HG03025 (cell line): ENCODE results near the gene HNRNPC.
"Not testable (repeated sequence)": the region's sequence is repeated elsewhere in the genome, so short reads cannot be mapped to it uniquely, and the experiment has no call there.

Experiments used
- ATAC-seq: cut with Tn5 transposase; IDR thresholded peaks from one replicate; pipeline ENCODE4 v1.9.1; 2021; ENCODE audit warnings: mild to moderate bottlenecking, moderate library complexity; ENCODE audit not compliant: unreplicated experiment, low FRiP score

The HNRNPC gene

DNA sequence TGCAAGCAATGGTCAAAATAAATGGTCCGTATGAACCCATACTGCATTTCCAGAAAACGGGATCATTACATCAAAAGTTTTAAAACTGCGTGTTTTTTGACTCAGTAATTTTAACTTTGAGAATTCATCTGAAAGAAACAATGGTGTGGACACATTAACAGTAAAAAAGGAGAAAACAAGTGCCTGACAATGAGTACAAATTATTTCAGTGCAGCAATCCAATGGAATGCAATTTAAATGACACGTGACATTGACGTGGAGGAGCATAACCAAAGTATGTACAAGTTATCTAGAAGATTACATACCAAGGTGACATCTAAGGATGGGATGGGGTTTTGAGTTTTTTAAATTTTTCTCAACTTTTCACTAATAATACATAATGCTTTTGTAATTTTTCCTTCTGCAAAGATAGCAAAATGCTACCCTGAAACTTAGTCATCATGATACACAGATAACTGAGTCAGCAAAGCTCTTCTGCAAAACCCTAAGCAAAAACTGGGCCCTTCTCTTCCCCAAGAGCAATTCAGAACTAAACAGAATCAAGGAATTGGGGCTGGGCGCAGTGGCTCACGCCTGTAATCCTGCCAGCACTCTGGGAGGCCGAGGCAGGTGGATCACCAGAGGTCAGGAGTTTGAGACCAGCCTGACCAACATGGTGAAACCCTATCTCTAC is 20.4 kb downstream of the HNRNPC start:
- ATAC-seq, result no peak

DNA sequence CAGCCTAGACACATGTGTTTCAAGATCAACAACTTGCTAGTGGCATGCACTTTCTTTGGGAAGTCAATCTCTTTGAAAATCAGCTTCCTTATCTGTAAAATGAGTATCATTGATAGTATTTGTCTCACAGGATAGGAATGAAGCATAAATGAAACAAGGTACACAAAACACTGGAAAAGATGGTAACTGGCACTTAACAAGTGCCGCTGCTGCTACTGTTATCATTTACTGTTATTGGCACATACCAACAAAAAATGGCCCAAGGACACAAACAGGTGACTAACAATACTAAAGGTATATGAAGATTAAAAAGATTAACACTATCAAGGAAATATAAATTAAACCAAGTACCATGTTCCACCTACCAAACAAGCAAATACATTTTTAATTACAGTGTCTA is 20.9 kb downstream of the HNRNPC start:
- no peak for ATAC-seq

DNA sequence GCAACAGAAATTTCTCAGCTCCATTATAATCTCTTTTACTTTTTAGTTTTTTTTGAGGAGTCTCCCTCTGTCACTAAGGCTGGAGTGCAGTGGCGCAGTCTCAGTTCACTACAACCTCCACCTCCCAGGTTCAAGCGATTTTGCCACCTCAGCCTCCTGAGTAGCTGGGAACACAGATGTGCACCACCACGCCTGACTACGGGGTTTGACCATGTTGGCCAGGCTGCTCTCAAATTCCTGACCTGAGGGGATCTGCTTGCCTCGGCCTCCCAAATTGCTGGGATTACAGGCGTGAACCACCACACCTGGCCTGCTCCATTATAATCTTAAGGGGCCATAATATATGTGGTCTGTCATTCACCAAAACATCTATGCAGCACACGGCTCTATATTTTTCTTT is 23.4 kb downstream of the HNRNPC start:
- no peak for ATAC-seq

DNA sequence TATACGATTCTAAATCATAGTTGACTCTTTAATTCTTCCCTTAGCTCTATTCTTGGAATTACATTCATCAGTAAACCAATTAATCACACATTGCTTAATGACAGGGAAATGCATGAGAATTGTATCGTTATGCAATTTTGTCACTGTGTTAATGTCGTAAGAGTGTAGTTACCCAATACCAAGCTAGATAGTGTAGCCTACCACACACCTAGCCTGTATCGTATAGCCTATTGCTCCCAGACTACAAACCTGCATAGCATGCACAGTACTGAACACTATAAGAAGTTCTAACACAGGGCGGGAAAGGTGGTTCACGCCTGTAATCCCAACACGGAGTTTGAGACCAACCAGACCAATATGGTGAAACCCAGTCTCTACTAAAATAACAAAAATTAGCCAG is 24.7 kb downstream of the HNRNPC start:
- ATAC-seq, result no peak

DNA sequence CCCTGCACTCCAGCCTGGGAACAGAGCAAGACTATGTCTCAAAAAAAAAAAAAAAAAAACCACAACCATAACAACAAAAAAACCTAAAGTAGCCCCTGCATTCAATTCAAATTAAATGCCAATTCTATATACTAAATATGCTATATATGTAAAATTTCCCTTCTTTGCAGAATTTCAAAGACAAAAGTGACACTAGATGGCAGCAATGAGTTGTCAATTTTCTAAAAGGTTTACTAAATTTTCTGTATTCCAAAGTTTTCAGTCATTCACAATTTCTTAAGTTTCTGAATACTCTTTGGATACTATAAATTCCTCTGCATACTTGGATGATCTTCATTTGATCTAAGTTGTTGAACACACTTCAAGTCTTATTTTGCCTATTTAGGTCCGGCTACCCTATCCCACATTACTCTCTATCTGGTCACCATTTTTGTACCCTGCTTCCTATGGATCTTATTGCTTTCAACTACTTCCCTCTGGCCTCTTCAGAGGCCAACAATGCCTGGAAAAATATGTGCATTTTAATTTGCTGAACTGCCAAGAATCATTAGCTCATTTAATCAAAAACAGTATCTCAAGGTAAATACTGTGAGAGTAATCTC is 27.9 kb downstream of the HNRNPC start:
- no peak for ATAC-seq

DNA sequence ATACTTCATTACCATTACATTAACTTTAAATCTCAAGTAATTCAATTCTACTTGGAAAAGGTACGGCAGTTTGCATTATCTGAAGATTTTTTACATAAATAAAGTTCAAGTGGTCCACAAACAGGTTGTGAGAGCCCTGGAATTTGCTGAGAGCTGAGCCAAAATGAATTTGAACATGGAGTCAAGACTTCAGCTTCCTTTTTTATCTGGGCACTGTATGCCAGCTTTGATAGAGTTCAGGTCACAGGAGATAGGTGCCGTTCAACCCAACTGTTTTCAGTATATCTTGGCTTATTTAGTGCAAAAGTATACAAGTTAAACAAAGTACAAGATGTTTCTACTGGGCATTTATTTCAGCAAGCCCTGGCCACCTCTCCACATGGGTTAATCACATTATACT is 28.8 kb downstream of the HNRNPC start:
- ATAC-seq, result no peak

DNA sequence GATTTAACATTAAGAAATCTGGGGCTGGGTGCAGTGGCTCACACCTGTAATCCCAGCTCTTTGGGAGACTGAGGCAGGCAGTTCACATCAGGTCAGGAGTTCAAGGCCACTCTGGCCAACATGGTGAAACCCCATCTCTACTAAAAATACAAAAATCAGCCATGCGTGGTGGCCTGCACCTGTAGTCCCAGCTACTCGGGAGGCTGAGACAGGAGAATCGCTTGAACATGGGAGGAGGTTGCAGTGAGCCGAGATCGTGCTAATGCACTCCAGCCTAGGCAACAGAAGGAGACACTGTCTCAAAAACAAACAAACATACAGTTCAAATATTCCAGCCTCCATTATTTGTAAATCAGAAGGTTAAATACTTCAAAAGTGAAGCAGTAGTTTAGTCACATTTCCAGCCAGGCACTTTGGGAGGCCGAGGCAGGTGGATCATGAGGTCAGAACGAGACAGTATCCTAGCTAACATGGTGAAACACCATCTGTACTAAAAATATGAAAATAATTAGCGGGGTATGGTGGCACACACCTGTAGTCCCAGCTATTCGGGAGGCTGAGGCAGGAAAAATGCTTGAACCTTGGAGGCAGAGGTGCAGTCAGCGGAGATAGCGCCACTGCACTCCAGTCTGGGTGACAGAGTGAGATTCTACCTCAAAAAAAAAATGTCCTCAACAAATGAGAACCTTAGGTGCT is 30.3 kb downstream of the HNRNPC start:
- no peak for ATAC-seq

DNA sequence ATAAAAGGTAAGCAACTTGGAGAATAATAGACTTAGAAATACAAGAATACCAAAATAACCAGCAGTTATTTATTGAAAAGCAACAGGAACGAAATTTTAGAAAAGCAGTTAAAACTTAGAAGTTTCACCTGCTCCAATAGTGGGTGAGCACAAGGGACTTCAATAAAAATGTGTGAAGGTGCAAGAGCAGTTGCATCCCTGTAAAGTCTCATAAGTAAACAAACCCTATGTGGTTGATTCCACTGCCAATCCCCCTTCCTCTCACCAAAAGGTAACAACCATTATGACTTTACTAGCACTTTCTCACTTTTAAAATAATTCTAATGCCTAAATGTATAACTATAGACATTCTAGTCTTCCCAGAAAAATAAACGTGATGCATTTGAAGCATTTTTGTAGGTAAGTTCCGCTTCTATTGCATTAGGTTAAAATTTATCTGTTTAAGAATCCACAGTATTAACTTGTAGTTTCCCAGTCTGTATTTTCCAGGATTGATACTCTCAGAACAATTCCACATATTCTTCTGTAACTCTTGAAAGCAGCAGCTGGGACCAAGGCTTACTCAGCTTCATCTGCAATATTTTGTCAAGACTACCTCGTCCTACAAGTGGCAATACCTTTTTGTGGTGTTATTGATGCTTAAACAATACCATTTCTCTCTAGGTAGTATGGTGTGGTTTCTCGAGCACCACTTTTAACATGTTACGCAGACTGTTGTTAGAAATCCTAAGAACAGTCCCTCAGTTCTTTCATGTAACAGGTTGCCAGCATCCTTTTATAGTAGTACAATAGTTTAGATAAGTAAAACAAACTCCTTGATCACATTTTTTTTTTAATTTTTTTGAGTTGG is 32.1 kb downstream of the HNRNPC start:
- ATAC-seq, result no peak

DNA sequence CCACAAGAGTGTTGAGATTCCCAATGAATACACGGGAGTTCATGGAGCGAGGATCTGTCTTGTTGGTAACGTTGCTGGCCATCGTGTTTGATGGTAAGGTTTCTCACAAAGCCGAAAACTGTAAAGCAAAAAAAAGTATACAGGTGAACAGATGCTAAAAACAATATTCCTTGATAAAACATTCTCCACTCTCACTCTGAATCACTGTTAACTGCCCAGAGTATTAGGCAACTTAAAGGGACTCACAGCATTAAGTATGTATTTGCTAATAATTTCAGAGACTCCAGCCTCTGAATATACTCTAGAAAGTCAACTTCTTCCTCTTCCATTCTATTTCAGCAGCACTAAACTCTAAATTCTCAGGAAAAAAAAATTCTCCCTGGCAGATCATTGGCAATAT is 35.1 kb downstream of the HNRNPC start:
- no peak for ATAC-seq

DNA sequence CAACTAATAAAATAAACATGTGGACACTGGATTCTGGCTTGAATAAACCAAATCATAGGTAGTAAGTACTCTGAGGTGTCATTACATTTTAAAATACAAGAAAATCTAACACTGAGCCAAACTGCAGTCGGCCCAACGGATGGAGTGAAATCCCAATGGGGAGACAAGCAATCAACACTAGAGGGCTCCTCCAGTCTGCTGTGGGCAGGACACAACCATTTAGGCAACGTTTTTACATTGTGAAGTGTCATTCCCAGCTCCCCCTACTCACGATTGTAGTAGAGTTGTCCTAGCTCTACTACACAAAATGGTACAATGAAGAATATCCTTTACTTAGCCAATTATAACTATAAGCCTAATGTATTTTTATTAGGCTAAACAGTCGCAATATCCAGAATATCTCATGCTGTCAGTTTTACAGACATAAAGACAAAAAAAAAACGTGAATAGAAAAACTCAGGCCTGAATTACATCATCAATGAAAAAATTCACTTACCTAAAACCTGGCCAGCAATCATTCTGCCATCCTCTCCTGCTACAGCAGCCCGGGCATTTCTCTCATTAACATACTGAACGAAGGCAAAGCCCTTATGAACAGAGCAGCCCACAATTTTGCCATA is 35.7 kb downstream of the HNRNPC start:
- no peak for ATAC-seq

DNA sequence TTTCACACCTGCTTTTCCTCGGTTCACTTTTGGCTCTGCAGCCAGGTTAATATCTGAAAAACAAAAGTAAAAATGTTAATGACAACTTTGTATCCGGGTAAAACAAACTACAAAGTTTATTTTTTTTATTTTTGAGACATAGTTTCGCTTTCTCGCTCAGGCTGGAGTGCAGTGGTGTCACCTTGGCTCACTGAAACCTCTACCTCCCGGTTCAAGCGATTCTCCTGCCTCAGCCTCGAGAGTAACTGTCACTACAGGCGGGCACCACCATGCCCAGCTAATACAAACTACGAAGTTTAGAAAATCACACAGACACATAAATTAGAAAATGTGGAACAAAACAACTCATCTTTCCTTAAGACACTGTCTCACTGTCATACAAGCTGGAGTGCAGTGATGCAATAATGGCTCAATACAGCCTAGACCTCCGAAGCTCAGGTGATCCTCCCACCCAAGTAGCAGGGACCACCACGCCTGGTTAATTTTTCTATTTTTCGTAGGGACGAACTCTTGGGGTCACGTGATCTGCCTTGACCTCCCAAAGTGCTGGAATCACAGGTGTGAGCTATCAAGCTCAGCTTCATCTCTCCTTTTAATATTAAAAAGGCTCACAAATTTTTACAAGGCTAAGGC is 38.1 kb downstream of the HNRNPC start:
- no peak for ATAC-seq

DNA sequence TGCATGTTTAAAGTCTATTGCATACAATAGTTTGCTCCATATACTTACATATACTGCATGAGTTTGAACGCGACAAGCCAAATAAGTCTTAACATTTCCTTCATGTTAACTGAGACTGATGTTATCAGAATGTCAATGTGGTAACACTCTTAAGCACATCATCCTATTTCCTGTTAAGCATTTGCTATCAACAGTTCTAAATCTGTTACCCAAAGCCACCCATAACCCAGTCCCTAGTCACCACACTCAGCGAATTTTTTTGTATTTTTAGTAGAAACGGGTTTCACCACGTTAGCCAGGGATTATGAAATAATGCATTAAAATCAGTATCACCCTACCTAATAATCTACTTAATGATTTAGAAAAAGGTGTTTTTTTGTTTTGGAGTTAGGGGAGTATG is 39.4 kb downstream of the HNRNPC start:
- no peak for ATAC-seq

DNA sequence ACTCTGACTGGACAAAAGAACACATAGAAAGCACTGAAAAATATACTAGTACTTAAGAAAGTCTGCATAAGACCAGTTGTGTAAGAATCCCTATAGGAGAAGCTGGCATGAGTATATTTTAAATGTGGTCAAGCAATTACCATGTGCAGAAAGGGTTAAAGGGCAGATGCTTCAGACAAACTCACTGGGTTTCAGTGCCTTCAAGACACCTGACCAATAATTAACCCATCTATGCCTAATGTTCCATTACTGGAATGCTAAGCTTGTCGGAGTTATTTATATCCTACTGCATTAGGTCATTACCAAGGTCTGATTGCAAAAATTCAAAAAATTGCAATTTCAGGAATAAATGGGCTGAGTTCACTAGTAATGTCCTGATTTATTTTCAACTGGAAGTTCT is 41.3 kb downstream of the HNRNPC start:
- ATAC-seq, result no peak

DNA sequence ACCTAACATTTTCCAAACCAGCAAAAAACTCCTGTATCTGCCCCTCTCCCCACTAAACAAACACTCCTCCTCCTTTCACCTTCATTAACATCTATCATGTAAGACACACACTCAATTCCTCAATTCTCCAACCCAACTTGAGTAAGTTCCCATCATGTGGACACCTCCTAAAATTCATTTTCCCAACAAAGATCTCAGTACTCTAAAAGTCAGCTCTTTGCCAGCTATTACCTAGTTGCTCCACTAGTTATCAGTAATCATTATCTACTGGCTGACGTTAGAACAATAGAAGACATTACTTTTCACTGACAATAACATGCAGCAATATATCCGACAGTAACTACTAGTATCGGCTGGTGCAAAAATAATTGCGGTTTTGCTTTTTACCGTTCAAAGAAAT is 42.1 kb downstream of the HNRNPC start:
- no peak for ATAC-seq

DNA sequence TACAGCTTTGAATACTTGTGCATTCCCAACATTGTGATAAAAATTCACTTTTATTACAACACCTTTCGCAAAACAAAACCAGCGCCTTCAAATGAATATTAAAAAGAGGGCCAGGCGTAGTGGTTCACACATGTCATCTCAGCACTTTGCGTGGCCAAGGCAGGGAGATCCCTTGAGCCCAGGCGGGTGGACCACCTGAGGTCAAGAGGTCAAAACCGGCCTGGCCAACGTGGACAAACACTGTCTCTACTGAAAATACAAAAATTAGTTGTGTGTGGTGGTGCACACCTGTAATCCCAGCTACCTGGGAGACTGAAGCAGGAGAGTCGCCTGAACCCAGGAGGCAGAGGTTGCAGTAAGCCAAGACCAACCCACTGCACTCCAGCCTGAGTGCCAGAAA is 42.8 kb downstream of the HNRNPC start:
- ATAC-seq, result no peak

DNA sequence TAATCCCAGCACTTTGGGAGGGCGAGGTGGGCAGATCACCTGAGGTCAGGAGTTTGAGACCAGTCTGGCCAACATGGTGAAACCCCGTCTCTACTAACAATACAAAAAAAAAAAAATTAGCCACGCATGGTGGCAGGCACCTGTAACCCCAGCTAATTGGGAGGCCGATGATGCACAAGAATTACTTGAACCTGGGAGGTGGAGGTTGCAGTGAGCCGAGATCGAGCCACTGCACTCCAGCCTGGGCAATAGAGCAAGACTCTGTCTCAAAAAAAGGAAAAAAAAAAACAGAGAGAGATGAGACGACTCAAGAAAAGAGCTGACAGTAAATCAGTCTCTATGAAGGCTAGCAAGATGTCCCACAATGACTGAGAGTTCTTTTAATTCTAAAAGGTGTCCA is 44.1 kb downstream of the HNRNPC start:
- not testable (repeated sequence) for ATAC-seq

DNA sequence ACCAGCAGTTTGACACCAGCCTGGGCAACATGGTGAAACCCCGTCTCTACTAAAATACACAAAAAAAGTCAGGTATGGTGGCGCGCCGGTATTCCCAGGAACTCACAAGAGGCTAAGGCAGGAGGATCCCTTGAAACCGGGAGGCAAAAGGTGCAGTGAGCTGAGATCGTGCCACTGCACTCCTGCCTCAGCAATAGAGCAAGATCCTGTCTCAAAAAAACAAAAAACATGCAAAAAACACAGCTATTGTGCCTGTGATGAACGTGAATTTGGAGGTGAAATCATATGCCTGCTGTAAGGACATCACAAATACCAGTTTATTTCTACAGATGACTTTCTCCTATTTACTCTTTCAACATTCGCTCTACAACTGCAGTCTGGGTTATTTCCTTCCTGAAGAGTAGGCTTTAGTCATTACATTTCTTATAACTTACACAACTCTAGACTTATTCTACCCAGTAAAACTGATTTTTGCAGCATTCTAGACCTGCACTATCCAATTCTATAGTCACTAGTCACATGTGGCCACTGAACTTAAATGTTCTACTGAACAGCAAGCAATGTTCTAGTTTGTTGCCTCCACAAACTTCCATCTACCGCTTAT is 48.3 kb downstream of the HNRNPC start:
- ATAC-seq, result no peak

DNA sequence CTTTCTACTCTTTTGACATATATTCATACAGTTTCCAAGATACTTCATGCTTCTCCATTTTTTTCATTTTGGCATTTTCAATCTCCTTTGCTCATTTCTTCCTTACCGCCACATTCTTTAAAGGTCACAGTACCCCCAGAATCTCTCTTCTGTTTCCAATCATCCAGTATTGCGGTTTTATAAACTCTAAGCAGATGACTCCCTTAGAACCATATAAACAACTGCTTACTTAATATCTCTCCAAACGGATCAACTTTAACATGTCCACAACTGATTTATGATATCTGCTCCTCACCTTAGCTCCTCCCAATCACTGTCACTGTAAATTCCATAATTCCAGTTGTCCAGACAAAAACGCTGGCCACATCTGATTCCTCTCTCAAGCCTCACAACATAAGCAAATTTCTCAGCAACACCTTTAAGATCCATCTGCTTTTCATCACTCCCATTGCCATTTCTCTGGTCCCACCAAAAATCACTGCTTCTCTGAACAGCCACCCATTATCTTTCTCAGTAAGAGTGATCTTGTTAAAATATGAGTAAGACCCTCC is 49.6 kb downstream of the HNRNPC start:
- ATAC-seq, result no peak

DNA sequence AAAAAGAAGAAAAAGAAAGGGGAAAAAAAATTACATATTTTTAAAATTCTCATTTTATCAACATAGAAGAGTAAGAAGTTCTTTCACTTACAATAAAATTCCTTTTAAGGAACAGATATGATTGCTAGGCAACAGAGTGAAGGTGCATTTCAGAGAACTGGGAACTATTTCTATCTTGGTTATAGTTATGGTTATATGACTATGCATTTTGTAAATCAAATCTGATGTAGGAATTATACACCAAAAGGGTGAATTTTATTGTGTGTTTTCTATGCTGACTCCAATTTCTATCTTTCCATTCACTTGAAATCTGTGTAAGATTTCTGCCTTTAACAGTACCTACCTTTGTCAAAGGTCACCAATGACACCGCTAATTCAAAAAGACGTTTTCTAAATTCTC is 50.1 kb downstream of the HNRNPC start:
- no peak for ATAC-seq

DNA sequence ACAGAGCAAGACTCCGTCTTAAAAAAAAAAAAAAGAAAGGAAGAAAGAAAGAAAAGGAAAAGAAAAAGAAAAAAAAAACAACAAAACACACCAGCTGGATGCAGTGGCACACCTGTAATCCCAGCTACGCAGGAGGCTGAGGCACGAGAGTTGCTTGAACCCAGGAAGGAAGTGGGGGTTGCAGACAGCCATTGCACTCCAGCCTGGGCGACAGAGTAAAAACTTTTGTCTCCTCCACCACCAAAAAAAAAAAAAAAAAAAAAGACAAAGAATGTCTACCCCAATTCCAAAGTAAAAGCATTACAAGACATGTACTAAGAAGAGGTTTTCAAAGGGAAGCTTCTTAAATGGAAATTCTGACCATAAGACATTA is 53.4 kb downstream of the HNRNPC start:
- no peak for ATAC-seq
